HUES6 (cell line): ENCODE data around the gene CACNA2D3.

Experiments used
- H3K27ac ChIP-seq: 2 replicates; pipeline ENCODE4 v1.7.0; 2013; ENCODE audit warnings: low read depth, mild to moderate bottlenecking, low read length, inconsistent platforms
- H3K27me3 ChIP-seq: 2 replicates; pipeline ENCODE4 v1.6.1; 2013; ENCODE audit warnings: low read length; ENCODE audit not compliant: control insufficient read depth, insufficient read depth
- H3K36me3 ChIP-seq: 2 replicates; pipeline ENCODE4 v1.6.1; 2013; ENCODE audit warnings: low read length; ENCODE audit not compliant: control insufficient read depth, insufficient read depth
- H3K4me1 ChIP-seq: 2 replicates; pipeline ENCODE4 v1.6.1; 2013; ENCODE audit warnings: low read length; ENCODE audit not compliant: control insufficient read depth, insufficient read depth
- H3K4me3 ChIP-seq: 2 replicates; pipeline ENCODE4 v1.5.1; 2013; ENCODE audit warnings: low read depth, low read length
- H3K9ac ChIP-seq: one replicate; pipeline ENCODE4 v1.6.1; 2013; ENCODE audit warnings: mild to moderate bottlenecking, low read length
- H3K9me3 ChIP-seq: 2 replicates; pipeline ENCODE4 v1.6.1; 2013; ENCODE audit warnings: low read depth, low read length; ENCODE audit not compliant: control insufficient read depth, insufficient read depth

The CACNA2D3 gene

DNA sequence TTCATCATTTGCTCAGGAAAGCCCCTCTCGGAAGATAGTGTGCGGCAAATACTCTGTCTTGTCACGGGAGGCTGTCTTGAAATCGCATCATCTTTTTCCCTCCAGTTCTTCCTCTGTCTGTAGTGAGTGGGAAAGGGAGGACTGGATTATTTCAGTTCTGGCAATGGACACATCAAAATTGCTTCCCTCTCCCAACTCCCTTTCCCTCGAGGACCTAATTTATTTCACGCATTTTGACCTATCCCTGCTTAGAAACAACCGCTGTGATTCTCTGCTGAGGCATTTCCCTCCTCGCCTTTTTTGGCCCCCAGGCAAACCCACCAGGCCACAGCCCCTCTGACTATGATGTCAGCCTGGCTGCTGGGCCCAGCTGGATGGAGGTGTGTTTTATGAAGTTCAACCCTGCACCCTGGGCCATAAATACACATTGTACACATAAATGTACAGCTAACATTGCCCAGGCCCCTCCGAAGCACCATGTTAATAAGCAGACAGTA, 944.2 kb downstream of the CACNA2D3 start:
- Histone ChIP-seq H3K4me1 (peaks cover 16% of the 10 kb centered on the region), H3K9me3 (no peaks in the 10 kb centered on the region), H3K36me3 (no peaks in the 10 kb centered on the region), H3K27ac (no peak overlapping the region), H3K9ac (no peak overlapping the region), H3K27me3 (no peaks in the 10 kb centered on the region), H3K4me3 (no peak overlapping the region)

GRCh38 chr3:55069950-55070349, 947.6 kb downstream of the CACNA2D3 start:
- no peak overlapping the region for H3K9ac ChIP-seq
- no peaks in the 10 kb centered on the region for H3K36me3 ChIP-seq
- no peaks in the 10 kb centered on the region for H3K9me3 ChIP-seq
- H3K4me1 ChIP-seq, result 0 out of 2 replicates have a peak, but pooled peaks cover 6% of the 10 kb centered on the region
- no peaks in the 10 kb centered on the region for H3K27me3 ChIP-seq
- no peak overlapping the region for H3K27ac ChIP-seq
- H3K4me3 ChIP-seq, result no peak overlapping the region

- no peak overlapping the region for H3K9ac ChIP-seq
- H3K4me3 ChIP-seq, result no peak overlapping the region
- no peaks in the 10 kb centered on the region for H3K27me3 ChIP-seq
- H3K9me3 ChIP-seq, result no peaks in the 10 kb centered on the region
- no peaks in the 10 kb centered on the region for H3K36me3 ChIP-seq
- H3K27ac ChIP-seq, result no peak overlapping the region
- no peaks in the 10 kb centered on the region for H3K4me1 ChIP-seq
Observed at GRCh38 chr3:55074796-55075195, 952.4 kb downstream of the CACNA2D3 start.

- Histone ChIP-seq H3K9ac (no peak overlapping the region), H3K27me3 (no peaks in the 10 kb centered on the region), H3K4me3 (no peak overlapping the region), H3K9me3 (no peaks in the 10 kb centered on the region), H3K4me1 (no peaks in the 10 kb centered on the region), H3K27ac (no peak overlapping the region), H3K36me3 (no peaks in the 10 kb centered on the region)
Observed at GRCh38 chr3:55075846-55076245, 953.5 kb downstream of the CACNA2D3 start.

GRCh38 chr3:55077726-55078125, 955.4 kb downstream of the CACNA2D3 start:
- Histone ChIP-seq H3K36me3 (no peaks in the 10 kb centered on the region), H3K4me3 (no peak overlapping the region), H3K4me1 (no peaks in the 10 kb centered on the region), H3K27ac (no peak overlapping the region), H3K27me3 (no peaks in the 10 kb centered on the region), H3K9ac (no peak overlapping the region), H3K9me3 (no peaks in the 10 kb centered on the region)

DNA sequence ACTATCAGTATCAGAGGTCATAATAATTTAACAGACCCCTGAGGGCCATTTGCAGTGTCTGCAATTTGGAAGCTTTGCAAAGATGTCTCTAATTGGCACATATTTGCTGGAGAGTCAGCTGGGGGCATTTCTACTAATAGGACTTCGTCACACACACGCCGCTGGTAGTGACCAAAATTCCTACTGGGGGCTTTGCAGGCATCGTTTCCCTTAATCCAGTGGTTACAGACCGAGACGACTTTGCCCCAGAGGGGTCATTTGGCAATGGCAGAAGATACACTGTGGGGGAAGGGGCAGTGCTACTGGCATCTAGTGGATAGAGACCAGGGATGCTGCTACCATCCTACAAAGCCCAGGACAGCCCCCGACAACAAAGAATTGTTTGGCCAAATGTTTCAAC, 956.5 kb downstream of the CACNA2D3 start:
- H3K9me3 ChIP-seq, result no peaks in the 10 kb centered on the region
- H3K9ac ChIP-seq, result no peak overlapping the region
- H3K27me3 ChIP-seq, result no peaks in the 10 kb centered on the region
- no peaks in the 10 kb centered on the region for H3K36me3 ChIP-seq
- H3K4me3 ChIP-seq, result no peak overlapping the region
- H3K4me1 ChIP-seq, result no peaks in the 10 kb centered on the region
- H3K27ac ChIP-seq, result no peak overlapping the region

- Histone ChIP-seq H3K9ac (no peak overlapping the region), H3K4me3 (no peak overlapping the region), H3K9me3 (no peaks in the 10 kb centered on the region), H3K4me1 (no peaks in the 10 kb centered on the region), H3K27me3 (no peaks in the 10 kb centered on the region), H3K27ac (no peak overlapping the region), H3K36me3 (no peaks in the 10 kb centered on the region)
Observed at GRCh38 chr3:55085231-55085630, 962.9 kb downstream of the CACNA2D3 start.

GRCh38 chr3:55089211-55089610, 966.9 kb downstream of the CACNA2D3 start:
- Histone ChIP-seq H3K9me3 (no peaks in the 10 kb centered on the region), H3K9ac (no peak overlapping the region), H3K4me3 (no peak overlapping the region), H3K27me3 (no peaks in the 10 kb centered on the region), H3K36me3 (no peaks in the 10 kb centered on the region), H3K4me1 (no peaks in the 10 kb centered on the region; the same call in 1 of the 2 replicates), H3K27ac (no peak overlapping the region)

- Histone ChIP-seq H3K27ac (no peak overlapping the region), H3K4me1 (no peaks in the 10 kb centered on the region; the same call in 1 of the 2 replicates), H3K9me3 (no peaks in the 10 kb centered on the region), H3K36me3 (no peaks in the 10 kb centered on the region), H3K4me3 (no peak overlapping the region), H3K9ac (no peak overlapping the region), H3K27me3 (no peaks in the 10 kb centered on the region)
Observed at GRCh38 chr3:55090291-55090690, 967.9 kb downstream of the CACNA2D3 start.

- H3K4me3 ChIP-seq, result no peak overlapping the region
- H3K27ac ChIP-seq, result no peak overlapping the region
- no peaks in the 10 kb centered on the region for H3K27me3 ChIP-seq
- H3K4me1 ChIP-seq, result no peaks in the 10 kb centered on the region; the same call in 1 of the 2 replicates
- no peak overlapping the region for H3K9ac ChIP-seq
- H3K9me3 ChIP-seq, result no peaks in the 10 kb centered on the region
- no peaks in the 10 kb centered on the region for H3K36me3 ChIP-seq
Observed at GRCh38 chr3:55090746-55091145, 968.4 kb downstream of the CACNA2D3 start.

GRCh38 chr3:55091381-55092225, 969.3 kb downstream of the CACNA2D3 start:
- no peaks in the 10 kb centered on the region for H3K36me3 ChIP-seq
- no peak overlapping the region for H3K4me3 ChIP-seq
- H3K27me3 ChIP-seq, result no peaks in the 10 kb centered on the region
- no peaks in the 10 kb centered on the region; the same call in 1 of the 2 replicates for H3K4me1 ChIP-seq
- H3K9ac ChIP-seq, result no peak overlapping the region
- no peaks in the 10 kb centered on the region for H3K9me3 ChIP-seq
- H3K27ac ChIP-seq, result no peak overlapping the region
